Kidney tubule cell (primary cell): ENCODE data around the gene EIF4E2.
A peak's percentile ranks its signal among the peaks of the same experiment; 100 is the strongest.

Experiments
- DNase-seq: peaks from one replicate; pipeline ENCODE4 v3.0.0-alpha.2; 2018; ENCODE audit warnings: low spot score

Gene EIF4E2

DNA sequence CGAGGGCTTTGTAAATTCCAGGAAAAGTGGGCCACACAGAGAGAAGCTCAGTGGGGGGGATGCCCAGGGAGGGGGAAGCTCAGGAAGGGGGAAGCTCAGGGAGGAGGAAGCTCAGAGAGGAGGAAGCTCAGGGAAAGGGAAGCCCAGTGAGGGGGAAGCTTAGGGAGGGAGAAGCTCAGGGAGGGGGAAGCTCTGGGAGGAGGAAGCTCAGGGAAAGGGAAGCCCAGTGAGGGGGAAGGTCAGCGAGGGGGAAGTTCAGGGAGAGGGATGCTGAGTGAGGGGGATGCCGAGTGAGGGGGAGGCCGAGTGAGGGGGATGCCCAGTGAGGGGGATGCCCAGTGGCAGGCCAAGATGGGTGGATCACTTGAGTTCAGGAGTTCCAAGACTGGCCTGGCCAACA is 11.8 kb upstream of the EIF4E2 start:
- no peak for DNase-seq

DNA sequence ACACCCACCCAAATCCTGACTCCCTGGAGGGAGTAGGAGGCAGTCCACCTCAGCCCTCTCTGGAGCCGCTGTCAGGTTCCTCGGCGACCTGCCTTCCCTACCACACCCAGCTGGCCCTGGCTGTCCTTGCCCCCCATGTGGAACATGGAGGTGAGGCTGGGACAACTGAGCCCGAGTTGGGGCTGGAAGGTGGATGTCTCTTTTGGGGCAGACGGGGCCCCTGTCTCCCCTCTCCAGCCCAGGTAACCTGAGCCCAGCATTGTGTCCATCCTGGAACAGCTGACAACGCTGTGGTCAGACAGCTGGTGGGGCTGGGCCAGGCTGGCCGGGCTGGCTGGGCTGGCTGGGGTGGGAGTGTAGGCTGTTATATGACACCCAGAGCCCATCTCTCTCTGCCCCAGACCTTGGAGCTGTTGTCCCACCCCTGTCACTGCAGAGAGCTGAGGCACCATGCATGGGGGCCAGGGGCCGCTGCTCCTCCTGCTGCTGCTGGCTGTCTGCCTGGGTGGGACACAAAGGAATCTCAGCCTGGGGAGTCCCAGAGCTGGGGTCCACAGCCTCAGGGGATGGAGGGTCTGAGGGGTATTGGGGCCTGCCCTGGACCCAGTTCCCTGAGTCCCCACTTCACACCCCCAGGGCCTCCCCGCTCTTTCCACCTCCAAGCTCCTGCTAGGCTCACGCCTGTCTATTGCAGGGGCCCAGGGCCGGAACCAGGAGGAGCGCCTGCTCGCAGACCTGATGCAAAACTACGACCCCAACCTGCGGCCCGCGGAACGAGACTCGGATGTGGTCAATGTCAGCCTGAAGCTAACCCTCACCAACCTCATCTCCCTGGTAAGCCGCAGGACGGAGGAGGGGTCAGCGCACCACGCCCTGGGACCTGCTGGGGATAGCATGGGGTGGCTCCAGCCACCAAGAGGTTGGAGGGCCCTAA is 10.9 kb upstream of the EIF4E2 start, which contains the start of gene CHRNG:
Gene CHRNG, plus strand, starts transcription at position 395 of the 934 bp plus-strand sequence. Its CDS starts 56 bp downstream, at position 451.
- no peak for DNase-seq

DNA sequence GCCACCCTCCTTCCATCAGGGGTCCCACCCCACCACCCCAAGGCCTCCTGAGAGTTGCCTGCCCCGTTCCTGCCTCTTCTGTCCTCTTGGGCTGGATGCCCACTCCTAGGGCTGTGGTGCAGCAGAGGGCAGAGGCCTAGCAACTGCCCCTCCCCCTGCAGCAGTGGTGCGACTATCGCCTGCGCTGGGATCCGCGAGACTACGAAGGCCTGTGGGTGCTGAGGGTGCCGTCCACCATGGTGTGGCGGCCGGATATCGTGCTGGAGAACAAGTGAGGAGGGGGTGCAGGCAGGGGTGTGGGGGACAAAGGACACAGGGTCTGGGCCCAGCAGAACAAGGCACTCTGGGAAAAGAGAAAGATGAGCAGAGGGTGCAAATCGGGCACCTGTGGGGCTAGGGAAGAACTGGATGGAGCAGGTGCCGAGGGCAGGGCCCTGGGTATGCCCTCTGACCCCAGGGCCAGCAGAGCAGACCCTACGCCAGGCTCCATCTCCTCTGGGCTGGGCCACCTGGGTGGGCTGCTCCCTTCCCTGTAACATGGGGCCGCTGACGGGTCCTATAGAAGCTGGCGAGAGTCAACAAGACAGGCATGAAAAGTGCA is 9.9 kb upstream of the EIF4E2 start:
- no peak for DNase-seq

DNA sequence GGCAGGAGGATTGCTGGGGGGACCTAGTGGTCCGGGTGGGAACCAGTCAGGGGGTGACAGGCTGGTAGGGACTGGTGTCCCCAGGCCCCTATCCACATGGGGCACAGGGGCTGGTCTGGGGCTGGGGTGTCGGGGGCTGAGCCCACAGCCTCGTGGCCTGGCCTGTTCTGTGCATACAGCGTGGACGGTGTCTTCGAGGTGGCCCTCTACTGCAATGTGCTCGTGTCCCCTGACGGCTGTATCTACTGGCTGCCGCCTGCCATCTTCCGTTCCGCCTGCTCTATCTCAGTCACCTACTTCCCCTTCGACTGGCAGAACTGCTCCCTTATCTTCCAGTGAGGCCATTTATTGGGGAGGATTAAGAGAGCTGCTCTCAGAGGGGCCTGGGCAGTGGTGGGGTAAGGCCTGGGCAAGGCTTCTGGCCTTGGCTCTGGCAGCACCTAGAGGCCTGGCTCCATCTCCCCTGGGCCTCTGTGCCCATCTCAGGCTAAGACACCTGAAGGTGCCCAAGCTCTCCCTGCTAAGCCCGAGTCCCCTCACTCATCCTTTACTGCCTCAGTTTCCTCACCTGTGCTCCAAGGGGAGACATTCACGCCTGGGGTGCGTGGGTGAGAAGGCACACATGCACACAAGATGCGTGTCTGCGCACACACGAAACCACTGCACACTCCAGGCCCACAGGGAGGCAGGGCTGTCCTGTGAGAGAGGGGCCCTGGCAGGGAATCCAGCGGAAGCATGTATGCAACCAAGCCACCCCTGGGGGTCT is 9.1 kb upstream of the EIF4E2 start:
- DNase-seq = no peak

DNA sequence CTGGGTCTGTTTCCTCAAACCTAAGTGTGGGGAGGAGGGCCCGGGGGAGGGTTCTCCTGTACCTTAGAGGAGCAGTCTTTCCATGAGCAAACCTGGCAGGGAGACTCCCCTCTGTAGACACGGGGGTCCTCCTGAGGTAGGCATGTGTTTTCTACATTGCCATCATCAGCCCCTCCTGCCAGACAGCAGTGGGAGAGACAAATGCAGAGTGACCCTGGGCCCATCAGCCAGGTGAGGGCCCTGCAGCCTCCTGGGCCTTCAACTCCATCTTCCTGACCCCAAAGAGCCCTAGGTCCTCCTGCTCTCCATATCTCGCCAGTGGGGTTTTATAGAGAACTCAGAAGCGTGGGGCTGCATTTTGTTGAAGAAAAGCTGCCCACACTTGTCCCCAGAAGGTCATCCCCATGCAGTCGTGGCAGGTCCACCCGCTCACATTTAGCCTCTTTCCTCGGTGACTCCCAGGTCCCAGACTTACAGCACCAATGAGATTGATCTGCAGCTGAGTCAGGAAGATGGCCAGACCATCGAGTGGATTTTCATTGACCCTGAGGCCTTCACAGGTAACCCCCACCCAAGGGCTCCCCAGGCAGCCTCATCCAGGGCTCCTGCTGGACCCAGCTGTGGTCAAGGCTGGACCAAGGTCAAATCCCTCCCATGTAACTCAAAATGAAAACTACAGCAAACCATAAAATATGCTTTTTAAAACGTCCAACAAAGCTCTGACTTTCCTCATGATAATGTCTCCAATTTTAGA is 8.4 kb upstream of the EIF4E2 start:
- no peak for DNase-seq

DNA sequence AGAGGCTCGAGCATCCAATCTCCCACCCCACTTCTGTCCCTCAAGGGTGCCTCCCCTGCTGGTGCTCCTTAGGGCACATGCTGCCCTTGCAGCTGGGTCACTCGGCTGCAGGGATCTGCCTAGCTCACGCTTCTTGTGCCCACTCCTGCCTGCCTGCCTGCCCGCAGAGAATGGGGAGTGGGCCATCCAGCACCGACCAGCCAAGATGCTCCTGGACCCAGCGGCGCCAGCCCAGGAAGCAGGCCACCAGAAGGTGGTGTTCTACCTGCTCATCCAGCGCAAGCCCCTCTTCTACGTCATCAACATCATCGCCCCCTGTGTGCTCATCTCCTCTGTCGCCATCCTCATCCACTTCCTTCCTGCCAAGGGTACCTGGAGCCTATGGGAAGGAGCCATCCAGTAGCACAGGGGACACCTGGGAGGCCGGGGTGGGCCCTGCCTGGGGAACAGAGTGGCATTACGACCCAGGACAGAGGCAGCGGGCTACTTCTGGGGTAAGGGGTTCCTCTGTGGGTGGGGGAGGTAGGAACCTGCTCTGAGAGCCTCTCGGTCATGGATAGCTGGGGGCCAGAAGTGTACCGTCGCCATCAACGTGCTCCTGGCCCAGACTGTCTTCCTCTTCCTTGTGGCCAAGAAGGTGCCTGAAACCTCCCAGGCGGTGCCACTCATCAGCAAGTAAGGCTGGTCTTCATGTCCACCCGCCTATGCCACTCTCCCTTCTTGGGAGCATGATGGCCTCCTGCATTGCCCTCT is 7.6 kb upstream of the EIF4E2 start:
- no peak for DNase-seq

DNA sequence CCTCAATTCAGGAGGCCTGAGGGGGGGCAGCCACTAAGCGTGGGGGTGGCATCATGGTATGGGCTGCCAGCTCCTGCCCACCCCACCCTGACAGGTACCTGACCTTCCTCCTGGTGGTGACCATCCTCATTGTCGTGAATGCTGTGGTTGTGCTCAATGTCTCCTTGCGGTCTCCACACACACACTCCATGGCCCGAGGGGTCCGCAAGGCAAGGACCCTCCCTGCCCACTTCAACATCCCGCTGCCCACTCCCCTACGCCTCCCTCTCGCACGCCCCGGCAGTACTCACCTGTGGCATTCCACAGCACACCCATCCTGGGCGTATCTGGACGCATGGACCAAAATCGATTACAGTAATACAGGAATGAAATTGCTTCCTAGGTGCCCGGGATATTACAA is 7.0 kb upstream of the EIF4E2 start:
- DNase-seq = no peak

DNA sequence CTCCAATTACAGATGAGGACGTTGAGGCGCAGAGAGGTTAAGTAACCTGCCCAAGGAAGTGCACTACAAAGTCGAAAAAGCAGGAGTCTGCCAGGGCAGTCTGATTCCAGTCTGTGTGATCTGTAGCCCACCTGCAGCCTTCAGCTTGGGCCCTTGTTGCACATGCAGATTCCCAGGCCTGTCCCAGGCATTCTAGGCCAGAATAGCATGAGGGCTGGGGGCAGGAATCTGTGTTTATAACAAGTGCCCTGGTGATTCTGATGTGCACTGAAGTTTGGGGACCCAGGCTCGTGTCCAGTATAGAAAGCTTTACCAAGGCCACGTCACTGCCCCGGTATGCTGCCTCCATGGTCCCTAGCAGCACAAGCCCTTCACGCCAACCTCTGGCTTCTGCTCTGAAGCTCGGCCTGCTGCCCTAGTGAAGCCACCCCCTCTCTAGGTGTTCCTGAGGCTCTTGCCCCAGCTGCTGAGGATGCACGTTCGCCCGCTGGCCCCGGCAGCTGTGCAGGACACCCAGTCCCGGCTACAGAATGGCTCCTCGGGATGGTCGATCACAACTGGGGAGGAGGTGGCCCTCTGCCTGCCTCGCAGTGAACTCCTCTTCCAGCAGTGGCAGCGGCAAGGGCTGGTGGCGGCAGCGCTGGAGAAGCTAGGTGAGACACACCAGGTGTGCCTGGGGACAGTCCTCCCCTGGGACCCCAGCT is 6.4 kb upstream of the EIF4E2 start:
- DNase-seq = no peak

DNA sequence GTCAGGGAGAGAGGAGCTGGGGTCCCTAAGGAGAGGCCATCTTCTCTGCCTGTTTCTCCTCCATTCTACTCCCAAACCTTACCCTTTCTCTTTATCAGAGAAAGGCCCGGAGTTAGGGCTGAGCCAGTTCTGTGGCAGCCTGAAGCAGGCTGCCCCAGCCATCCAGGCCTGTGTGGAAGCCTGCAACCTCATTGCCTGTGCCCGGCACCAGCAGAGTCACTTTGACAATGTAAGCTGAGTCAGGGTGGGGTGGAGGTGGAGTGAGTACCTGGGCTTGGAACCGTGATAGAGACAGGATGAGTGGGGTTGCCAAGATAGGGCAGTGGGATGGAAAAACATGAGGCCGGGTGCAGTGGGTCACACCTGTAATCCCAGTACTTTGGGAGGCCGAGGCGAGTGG is 5.8 kb upstream of the EIF4E2 start:
- DNase-seq = no peak

DNA sequence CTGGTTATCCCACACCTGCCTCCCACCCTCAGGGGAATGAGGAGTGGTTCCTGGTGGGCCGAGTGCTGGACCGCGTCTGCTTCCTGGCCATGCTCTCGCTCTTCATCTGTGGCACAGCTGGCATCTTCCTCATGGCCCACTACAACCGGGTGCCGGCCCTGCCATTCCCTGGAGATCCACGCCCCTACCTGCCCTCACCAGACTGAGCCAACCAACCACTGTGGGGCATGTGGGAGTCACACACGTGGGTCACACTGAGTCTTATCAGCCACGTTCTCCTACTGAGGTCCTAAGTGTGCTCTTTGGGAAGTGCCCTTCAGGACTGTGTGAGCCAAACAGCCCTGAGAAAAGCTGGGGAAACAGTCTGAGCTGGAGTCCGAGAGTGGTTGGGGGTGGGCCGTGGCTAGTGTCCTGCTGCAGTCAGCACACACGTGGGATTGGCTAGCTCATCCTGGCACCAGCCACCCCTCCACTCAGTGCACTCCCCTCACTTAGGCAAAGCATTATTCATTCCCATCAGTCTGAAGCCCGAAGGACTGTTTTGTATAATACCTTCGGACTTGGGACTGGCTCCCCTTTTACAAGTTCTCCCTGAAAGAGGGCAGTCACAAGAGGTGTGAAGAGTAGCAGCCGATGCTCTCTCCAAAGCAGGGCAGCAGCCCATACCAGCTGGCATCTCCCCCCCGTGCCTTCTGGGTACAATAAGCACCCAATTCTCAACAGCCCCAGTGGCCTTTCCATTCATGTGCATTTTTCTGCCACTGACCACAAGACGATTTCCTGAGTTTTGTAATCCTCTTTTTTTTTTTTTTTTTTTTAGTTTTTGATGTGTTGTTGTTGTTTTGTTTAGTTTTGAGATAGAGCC is 4.7 kb upstream of the EIF4E2 start:
- no peak for DNase-seq

DNA sequence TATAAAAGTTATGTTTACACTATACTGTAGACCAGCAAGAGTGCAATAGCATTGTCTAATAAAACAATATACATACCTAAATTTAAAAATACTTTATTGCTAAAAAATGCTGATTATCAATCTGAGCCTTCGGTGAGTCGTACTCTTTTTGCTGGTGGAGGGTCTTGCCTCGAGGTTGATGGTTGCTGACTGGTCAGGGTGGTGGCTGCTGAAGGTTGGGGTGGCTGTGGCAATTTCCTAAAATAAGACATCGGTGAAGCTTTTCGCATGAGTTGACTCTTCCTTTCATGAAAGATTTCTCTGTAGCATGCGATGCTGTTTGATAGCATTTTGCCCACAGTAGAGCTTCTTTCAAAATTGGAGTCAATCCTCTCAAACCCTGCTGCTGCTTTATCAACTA is 2.5 kb upstream of the EIF4E2 start:
- DNase-seq = no peak

DNA sequence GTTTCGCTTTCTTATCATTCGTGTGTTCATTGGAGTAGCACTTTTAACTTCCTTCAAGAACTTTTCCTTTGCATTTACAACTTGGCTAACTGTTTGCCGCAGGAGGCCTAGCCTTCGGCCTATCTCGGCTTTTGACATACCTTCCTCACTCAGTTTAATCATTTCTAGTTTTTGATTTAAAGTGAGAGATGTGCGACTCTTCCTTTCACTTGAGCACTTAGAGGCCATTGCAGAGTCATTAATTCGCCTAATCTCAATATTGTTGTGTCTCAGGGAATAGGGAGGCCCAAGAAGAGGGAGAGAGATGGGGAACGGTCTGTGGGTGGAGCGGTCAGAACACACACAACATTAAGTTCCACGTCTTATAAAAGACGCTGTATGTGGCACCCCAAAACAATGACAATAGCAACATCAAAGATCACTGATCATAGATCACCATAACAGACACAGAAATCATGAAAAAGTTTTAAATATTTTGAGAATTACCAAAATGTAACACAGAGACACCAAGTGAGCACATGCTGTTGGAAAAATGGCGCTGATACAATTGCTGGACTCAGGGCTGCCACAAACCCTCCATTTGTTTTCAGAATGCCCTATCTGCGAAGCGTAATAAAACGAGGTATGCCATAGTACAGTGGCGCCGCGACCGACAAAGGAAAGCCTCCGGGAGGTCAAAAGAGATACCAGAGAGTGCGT is 685 bp upstream of the EIF4E2 start:
- no peak for DNase-seq

DNA sequence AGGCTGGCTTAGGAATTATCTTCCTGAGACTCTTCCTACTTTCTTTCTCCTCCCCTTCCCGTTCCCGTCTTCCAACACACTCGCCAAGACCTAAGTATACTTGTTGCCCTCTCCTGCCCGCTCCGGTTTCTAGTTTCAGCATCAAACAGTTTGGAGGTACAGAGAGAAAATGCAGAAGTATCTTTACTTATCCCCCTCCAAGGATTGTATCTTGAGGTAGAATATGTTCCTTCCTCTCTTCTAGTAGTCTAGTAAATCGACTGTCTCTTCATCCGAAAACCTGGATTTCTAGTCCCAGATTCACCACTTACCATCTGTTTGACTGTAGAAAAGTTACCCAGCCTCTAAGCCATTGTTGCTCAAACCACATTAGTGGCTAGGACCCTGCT is 755 bp downstream of the EIF4E2 start:
- no peak for DNase-seq

DNA sequence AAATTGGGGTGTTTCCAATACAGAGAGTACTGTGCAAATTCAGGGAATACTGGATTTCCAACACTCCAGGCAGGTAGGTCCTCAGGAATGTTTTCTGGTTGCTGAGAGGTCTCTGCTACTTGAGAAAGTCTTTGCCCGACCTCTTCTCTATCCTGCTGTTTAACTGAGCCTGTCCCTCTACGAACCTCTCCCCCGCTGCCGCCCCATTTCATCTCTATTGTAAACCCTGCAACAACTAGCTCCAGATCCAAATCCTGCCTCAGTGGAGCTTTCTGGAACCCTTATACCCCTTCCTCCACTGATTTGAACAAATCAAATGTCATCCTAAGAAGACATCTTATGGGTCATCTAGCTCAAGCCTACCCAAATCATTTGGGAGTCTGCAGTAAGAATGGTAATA is 1.3 kb downstream of the EIF4E2 start:
- no peak for DNase-seq

DNA sequence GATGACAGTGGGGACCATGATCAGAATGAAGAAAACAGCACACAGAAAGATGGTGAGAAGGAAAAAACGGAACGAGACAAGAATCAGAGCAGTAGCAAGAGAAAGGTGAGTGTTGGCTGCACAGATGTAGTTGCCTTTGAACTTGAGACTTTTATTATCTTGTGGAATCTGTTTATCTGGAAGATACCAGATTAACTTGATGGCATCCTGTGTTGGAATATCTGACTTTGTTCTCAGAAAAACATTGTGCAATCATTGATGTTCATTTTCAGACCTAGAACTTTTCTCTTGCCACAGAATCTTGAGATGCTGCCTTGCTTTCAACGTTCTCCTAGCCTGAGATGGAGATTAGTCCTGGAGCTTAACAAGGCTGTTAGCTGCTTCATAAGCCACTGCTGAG is 5.9 kb downstream of the EIF4E2 start:
- no peak for DNase-seq

DNA sequence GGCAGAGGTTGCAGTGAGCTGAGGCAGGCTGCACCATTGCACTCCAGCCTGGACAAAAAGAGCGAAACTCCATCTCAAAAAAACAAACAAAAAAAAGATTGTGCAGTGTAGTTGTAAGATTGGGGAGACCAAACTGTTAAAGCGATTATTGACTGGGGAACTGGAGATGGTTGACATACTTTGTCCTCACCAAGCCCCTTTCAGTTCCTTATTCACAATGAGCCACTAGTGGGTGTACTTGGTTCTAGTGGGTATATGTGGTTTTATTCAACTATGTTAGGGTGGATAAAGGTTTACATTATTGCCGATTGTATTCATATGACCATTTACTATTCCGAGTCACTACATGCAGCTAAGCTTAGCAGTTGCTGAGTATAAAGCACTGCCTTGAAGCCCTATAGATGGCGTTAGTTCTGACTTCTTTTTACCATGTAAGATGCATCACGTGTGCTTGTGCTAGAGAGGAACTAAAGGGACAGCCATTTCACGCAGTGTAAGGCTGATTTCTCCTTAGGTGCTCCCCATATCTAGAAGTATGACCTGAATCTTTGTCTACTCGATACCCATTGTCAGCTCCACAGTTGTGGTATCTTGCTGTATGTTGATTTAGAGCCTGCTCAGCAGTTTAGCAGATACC is 12.1 kb downstream of the EIF4E2 start:
- no peak for DNase-seq

DNA sequence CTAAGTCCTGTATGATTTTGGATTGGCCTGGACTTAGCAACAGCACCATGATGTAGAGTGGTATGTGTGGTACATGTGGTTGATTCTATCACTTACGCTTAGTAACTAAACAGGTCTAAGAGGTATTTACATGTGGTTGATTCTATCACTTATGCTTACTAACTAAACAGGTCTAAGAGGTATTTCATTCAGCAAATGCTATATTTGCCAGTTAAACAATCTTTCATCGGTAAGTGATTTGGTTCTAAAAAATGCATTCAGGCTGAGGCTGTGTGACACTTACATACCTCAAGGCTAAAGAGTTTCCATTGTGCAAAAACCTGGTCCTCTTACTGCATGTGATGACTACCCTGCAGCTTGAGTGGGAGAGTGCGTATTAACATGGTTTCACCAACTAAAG is 13.1 kb downstream of the EIF4E2 start:
- peak; percentile 46 for DNase-seq

DNA sequence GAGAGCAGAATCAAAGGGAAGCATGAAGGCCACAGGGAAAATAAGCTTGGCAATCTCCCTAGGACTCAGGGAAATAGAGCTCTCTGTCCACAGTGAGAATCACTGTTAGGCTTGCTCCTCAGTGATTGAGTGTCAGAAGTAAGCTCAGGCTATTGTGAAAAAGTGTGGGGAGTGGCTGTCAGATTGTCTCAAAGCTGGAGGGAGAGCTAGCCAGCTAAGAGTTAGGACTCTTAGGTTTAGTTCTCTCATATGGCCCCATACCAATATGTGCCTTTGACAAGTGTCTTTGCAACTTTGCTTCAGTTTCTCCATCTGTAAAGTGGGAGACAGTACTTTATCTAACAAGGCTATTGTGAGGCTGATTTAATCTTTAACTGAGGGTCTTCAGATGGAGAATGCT is 17.2 kb downstream of the EIF4E2 start:
- DNase-seq = no peak

DNA sequence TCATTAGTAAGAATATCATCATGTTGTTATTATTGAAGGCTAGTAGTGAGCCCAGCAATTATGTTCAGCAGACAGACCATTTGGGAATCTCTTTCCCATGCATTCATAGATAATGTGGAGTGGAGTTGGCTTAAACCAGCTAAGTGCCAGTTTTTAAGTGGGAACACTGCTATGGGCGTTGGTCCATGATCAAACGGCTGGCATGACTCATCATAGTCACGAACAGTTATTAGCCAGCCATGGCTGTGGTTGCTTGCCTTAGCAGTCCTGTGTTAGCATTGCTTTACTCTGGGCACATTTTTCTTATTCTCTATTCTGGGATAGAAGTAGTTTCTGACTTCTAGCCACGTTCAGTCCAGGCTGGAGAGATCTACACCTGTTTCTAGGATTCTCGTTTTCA is 17.7 kb downstream of the EIF4E2 start:
- peak; percentile 80 for DNase-seq
